Epithelial cell of esophagus (primary cell): ENCODE data around the gene INTS7.

Source experiments
- DNase-seq: peaks from one replicate; pipeline ENCODE4 v3.0.0; 2010; ENCODE audit warnings: low read depth
- H3K4me3 ChIP-seq: 2 replicates; pipeline ENCODE4 v1.5.1; 2011; ENCODE audit warnings: mild to moderate bottlenecking, low read length, control low read depth
- CTCF ChIP-seq: IDR thresholded peaks from 2 replicates; pipeline ENCODE4 v1.5.1; 2011; ENCODE audit warnings: low read depth, mild to moderate bottlenecking, low read length, control low read depth, inconsistent platforms; ENCODE audit not compliant: insufficient read depth; ENCODE audit errors: missing control alignments

The INTS7 gene

GRCh38 chr1:211978596-211978995 is 56.8 kb downstream of the INTS7 start:
- no peak overlapping the region for H3K4me3 ChIP-seq
- TF ChIP-seq CTCF: no peak
- no peak for DNase-seq

GRCh38 chr1:211975152-211975941 is 60.0 kb downstream of the INTS7 start:
- TF ChIP-seq CTCF: no peak
- DNase-seq: no peak

DNA sequence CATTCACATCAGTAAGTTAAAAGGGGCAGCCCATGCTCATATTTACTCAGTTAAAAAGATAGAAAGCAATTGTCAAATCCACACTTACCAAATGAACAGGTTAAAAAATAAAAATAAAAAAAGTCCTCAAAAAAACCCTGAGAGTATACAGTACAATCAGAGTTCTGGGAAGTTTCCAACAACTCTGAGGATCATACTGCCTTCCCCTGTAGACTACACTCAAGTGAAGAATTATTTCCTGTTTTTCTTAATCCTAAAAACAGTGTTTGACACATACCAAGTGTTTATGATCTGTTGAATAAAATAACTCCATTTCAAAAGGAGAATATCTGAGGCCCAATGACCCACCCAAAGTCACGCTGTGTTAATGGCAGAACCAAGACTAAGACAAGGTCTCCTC is 61.8 kb downstream of the INTS7 start:
- no peak for DNase-seq
- H3K4me3 ChIP-seq: no peak overlapping the region
- no peak for TF ChIP-seq CTCF

More at GRCh38 chr1:211975152-211975941, 60.0 kb downstream of the INTS7 start:
- H3K4me3 ChIP-seq: no peak overlapping the region

DNA sequence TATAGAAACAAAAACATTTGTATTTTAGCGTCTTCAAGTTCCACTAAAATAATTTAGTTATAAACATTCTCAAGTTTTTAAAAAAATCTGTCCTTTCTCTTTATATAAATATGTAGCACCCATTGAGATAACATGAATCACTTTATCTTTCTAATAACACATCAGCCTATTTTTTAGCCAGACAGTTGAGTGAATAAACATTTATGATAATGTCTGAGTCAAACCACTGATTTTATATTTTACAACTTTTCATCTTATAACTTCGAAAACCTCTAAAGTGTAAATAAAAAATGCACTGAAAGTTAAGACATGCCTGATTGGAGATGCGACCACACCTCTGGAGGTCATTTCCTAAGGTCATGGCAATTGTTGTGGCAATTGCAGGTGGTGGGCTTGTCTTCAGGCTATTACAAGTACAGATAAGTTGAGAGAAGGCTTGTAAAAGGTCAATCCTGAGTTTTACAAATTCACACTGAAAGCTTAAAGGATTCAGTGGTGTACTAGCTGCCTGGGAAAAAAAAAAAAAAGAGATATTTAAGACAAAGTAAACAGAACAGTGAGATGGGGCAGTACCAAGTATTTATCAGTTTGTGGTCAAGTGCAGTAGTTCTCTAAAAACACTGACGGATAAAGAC is 67.0 kb downstream of the INTS7 start:
- TF ChIP-seq CTCF: no peak
- DNase-seq: no peak
- H3K4me3 ChIP-seq: no peak overlapping the region

- DNase-seq: no peak
- no peak overlapping the region for H3K4me3 ChIP-seq
- TF ChIP-seq CTCF: no peak
These were observed 67.7 kb downstream of the INTS7 start for GRCh38 chr1:211967704-211968103.

- DNase-seq: no peak
- TF ChIP-seq CTCF: no peak
- no peak overlapping the region for H3K4me3 ChIP-seq
These were observed 70.1 kb downstream of the INTS7 start for GRCh38 chr1:211965108-211965805.
